SK-N-MC (cell line): ENCODE measurements around the gene RGS3.
"Not testable (repeated sequence)": the region's sequence is repeated elsewhere in the genome, so short reads cannot be mapped to it uniquely, and the experiment has no call there.

Source experiments
- DNase-seq: peaks from one replicate; pipeline ENCODE4 v3.0.0-alpha.2; 2011; ENCODE audit warnings: low read depth, low spot score
- H3K27ac ChIP-seq: fragments of 200-600 bp; sonication (generic); 2 replicates; pipeline ENCODE4 v1.5.1; 2016; ENCODE audit warnings: mixed run types
- H3K36me3 ChIP-seq: fragments of 200-600 bp; sonication (generic); 2 replicates; pipeline ENCODE4 v1.6.1; 2017; ENCODE audit warnings: antibody characterized with exemption, low read length, mixed read lengths; ENCODE audit not compliant: insufficient read depth
- H3K4me3 ChIP-seq: fragments of 200-600 bp; sonication (generic); 2 replicates; pipeline ENCODE4 v1.5.1; 2016
- H3K9ac ChIP-seq: fragments of 200-600 bp; sonication (generic); 2 replicates; pipeline ENCODE4 v1.8.0; 2017; ENCODE audit warnings: mixed run types, mixed read lengths; ENCODE audit not compliant: insufficient read length
- H3K9me3 ChIP-seq: fragments of 200-600 bp; sonication (generic); 2 replicates; pipeline ENCODE4 v1.6.1; 2017; ENCODE audit warnings: low read depth, mild to moderate bottlenecking, antibody characterized with exemption, low read length, moderate library complexity, mixed read lengths
- EZH2 ChIP-seq: fragments of 200-600 bp; sonication (generic); IDR thresholded peaks from one replicate; pipeline ENCODE4 v1.6.1; 2017; ENCODE audit warnings: antibody characterized with exemption
- FOXP2 ChIP-seq: optimal IDR thresholded peaks from 2 replicates; pipeline ENCODE3; 2011; ENCODE audit warnings: mild to moderate bottlenecking, moderate library complexity; ENCODE audit not compliant: insufficient read depth; ENCODE audit errors: extremely low read length, control extremely low read depth
- POLR2AphosphoS5 ChIP-seq: IDR thresholded peaks from 2 replicates; pipeline ENCODE4 v1.6.1; 2012; ENCODE audit warnings: mild to moderate bottlenecking, low read depth, low read length, borderline replicate concordance

RGS3 gene

DNA sequence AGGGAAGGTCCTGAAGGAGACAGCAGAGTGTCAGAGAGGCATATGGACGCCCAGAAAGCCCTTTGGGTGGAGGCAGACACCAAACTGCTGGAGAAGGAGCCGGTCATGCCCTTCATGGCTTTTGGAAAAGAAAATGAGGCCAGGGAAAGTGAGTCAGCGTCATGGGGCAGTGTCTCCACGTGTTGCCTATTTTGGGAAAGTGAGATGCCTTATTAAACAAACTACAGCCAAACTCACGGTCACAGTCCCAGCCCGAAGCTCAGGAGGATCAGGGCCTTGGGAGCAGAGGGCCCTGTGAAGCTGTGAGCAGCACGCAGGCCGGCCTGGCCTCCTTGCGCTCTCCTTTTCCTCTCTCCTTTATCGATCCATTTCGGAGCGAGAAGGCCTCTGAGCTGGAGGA, 25.0 kb downstream of the RGS3 start:
- H3K4me3 ChIP-seq = no peak overlapping the region
- TF ChIP-seq POLR2AphosphoS5 (no peak), FOXP2 (no peak), EZH2 (no peak)
- no peak for DNase-seq

DNA sequence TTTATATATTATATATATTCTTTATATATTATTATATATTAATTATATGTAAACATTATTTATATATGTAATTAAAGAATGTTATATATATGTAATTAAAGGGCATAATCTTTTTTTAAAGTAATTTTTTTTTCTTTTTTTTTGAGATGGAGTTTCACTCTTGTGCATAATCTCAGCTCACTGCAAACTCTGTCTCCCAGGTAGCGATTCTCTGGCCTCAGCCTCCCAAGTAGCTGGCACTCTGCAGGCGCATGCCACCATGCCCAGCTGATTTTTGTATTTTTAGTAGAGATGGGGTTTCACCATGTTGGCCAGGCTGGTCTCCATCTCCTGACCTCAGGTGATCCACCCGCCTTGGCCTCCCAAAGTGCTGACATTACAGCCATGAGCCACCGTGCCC, 27.6 kb downstream of the RGS3 start:
- not testable (repeated sequence) for H3K4me3 ChIP-seq, H3K9me3 ChIP-seq, H3K27ac ChIP-seq, H3K36me3 ChIP-seq, H3K9ac ChIP-seq, DNase-seq

More for the DNA sequence above, 25.0 kb downstream of the RGS3 start:
- Histone ChIP-seq H3K9me3 (no peaks in the 10 kb centered on the region), H3K27ac (no peak overlapping the region), H3K36me3 (no peaks in the 10 kb centered on the region), H3K9ac (no peak overlapping the region)

DNA sequence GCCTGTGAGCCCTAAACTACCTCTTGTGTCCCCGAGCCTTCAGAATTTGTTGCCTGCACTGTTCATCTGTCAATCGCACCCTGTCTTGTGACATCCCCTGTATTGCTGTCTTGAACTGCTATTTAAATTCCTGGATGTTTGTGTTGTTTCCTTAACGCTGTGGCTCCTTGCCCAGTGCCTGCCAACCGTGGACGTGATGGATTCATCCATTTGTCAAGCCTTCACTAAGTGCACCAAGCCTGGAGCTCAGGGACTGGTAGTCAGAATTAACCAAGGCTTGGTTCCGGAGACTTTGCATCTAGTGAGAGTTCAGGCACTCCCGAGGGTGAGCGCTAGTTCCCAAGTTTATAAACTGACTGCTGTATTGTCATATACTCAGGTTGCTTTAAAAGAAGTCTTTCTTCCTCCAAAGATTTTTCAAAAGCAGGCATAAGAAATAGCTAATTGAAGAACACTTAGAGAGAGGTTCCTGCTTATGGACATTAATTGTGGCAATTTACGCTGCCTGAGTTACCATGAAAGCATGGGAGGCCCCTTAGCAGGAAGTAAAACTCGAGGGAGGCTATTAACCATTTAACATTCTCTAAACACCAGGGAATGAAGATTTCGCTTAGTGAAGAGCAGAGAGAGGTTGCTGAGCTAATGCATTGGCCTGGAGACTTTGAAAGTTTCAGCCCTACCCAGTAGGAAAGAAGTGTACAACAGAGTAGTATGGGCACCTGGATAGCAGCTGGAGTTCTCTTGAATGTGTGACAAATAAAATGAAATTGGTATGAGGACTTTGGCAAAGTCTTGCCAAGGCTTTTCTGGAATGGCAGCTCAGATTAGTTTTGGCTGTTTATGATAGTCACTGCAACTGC, 29.0 kb downstream of the RGS3 start:
- peak overlapping the region; percentile 8 for H3K9ac ChIP-seq
- peak overlapping the region; percentile 19 for H3K4me3 ChIP-seq
- DNase-seq = no peak
- H3K36me3 ChIP-seq = no peaks in the 10 kb centered on the region
- peak overlapping the region; percentile 74; the same call in 1 of the 2 replicates for H3K27ac ChIP-seq
- H3K9me3 ChIP-seq = no peaks in the 10 kb centered on the region
- TF ChIP-seq EZH2 = no peak
- TF ChIP-seq FOXP2 = no peak
- TF ChIP-seq POLR2AphosphoS5 = no peak

DNA sequence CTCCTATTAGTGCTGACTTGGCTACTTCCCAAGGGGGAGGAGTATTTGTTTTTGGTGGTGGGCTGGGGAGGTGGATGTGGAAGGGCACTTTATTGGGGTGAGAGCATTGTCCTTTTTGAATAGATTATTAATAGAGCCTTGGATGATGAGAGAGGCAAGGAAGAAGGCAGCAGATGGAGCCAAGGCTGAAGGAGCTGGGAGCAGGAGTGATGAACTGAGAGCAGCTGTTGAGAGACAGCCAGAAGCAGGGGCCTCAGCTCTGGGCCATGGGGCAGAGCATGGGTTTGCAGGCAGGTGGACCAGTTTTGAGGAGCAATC, 29.6 kb downstream of the RGS3 start:
- peak overlapping the region; percentile 74; the same call in 1 of the 2 replicates for H3K27ac ChIP-seq
- H3K9me3 ChIP-seq = no peaks in the 10 kb centered on the region
- H3K9ac ChIP-seq = no peak overlapping the region
- TF ChIP-seq EZH2 (no peak), FOXP2 (no peak), POLR2AphosphoS5 (no peak)
- DNase-seq = no peak
- H3K36me3 ChIP-seq = no peaks in the 10 kb centered on the region
- H3K4me3 ChIP-seq = peak overlapping the region; percentile 19

DNA sequence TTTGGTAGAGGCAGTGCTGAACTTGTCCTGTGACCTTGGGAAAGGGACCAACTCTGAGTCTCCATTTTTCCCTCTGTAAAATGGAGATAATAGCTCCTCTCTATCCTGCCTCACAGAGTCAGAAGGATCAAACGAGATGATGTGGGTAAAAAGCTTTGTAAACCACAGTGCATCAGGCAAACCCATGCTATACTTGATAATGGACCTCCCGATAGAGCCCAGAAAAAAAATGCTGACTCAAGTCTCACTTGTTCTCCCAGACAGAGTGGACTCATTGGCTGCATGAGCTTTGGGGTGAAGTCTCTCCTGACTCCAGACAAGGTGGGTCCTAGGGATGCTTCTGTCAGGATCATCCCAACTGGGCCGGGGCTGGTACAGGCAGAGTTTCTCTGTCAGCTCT, 32.0 kb downstream of the RGS3 start:
- no peak overlapping the region for H3K27ac ChIP-seq
- TF ChIP-seq EZH2 = no peak
- no peak for TF ChIP-seq FOXP2
- TF ChIP-seq POLR2AphosphoS5 = no peak
- H3K9ac ChIP-seq = no peak overlapping the region
- H3K9me3 ChIP-seq = no peaks in the 10 kb centered on the region
- H3K4me3 ChIP-seq = no peak overlapping the region
- H3K36me3 ChIP-seq = no peaks in the 10 kb centered on the region
- DNase-seq = no peak

DNA sequence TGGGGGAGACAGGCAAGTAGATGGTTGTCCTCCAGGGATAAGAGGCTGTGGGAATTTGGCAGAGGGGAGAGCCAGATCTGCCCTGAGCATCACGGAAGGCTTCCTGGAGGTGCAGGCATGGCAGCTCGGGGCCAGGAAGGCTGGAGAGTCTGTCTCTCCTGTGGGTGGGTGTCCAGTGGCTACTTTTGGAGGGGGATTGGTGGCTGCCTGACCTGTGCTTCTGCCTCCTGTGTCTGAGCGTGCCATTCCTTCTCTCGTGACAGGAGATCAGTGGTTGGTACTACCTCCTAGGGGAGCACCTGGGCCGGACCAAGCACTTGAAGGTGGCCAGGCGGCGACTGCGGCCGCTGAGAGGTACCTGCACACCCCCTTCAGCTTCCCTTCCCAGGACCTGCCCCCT, 33.5 kb downstream of the RGS3 start:
- no peak for TF ChIP-seq EZH2
- no peak for TF ChIP-seq POLR2AphosphoS5
- TF ChIP-seq FOXP2 = no peak
- Histone ChIP-seq H3K36me3 (no peaks in the 10 kb centered on the region), H3K9me3 (no peaks in the 10 kb centered on the region), H3K27ac (no peak overlapping the region), H3K4me3 (no peak overlapping the region), H3K9ac (no peak overlapping the region)
- DNase-seq = no peak

DNA sequence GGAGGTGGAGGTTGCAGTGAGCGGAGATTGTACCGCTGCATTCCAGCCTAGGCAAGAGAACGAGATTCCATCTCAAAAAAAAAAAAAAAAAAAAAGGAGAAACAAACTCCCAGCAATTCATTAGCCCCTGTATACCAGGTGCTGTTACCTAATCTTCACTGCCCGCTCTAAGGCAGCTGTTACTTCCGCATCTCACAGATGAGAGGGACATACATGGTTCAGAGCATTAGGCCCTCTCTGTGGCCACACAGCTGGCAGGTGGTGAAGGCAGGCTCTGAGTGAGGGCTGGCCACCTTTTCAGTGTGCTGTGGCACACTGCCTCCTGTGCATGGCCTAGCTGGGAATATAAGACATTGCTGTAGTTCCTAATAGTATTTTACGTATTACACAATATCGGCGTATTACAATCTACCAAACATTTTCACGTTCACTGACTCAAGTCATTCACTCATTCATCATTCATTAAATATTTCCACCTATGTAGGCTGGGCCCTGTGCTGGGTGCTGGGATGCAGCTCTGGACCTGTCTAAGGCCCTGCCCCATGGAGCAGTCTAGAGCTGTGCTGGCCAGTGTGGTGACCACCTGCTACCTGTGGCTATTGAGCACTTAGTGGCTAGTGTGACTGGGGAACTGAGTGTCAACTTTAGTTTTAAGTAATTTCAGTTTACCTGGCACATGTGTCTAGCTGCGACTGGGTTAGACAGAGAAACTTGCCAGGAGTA, 35.8 kb downstream of the RGS3 start:
- no peak for DNase-seq
- H3K9ac ChIP-seq = no peak overlapping the region
- TF ChIP-seq FOXP2 (no peak), POLR2AphosphoS5 (no peak), EZH2 (no peak)
- H3K9me3 ChIP-seq = no peaks in the 10 kb centered on the region
- no peak overlapping the region for H3K27ac ChIP-seq
- H3K4me3 ChIP-seq = no peak overlapping the region
- H3K36me3 ChIP-seq = no peaks in the 10 kb centered on the region

DNA sequence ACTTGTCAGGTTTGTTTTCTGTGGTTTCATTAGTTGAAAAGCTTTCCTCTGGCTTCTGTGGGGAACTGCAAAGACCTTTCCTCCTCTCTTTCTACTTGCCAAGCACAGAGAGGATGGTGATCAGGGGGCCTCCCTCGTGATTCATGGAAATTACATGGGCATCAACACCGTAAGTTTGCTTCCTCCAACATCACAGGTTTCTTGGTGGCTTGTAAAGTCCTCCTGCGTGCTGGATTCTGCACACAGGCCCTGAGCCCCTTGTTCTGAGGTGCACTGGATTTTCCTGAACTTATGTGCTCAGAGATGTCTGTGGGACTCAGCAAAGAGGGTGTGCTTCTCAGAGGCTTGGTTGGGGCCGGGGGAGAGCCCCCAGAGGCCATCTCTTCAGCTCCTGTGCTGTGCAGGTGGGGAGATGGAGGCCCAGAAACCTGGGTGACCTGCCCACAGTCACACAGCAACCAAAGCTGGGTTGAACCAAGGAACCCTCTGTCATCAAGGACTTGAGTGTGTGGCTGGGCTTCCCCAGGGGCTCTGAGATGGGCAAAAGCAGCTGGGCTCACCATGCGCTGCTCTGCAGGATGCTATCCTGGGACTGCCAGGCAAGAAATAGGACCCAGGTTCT, 36.5 kb downstream of the RGS3 start:
- TF ChIP-seq FOXP2 (no peak), EZH2 (no peak), POLR2AphosphoS5 (no peak)
- no peaks in the 10 kb centered on the region for H3K36me3 ChIP-seq
- no peak overlapping the region for H3K4me3 ChIP-seq
- H3K9me3 ChIP-seq = no peaks in the 10 kb centered on the region
- H3K9ac ChIP-seq = no peak overlapping the region
- H3K27ac ChIP-seq = no peak overlapping the region
- no peak for DNase-seq
